A549 (cell line): ENCODE results near the gene TOR1B.
A peak's percentile ranks its signal among the peaks of the same experiment; 100 is the strongest.

Experiments used
- CEBPB ChIP-seq, 2 experiments: fragments of >200 bp in 1 of 2; sonication (Bioruptor Twin) in 1 of 2; formaldehyde crosslinking in 1 of 2; IDR thresholded peaks; 2 replicates each; pipeline ENCODE4 v1.6.1; 2012 to 2016
- CTCF ChIP-seq: fragments of >200 bp; sonication (Bioruptor Twin); formaldehyde crosslinking; IDR thresholded peaks from 3 replicates; pipeline ENCODE4 v1.5.1; 2016
- EP300 ChIP-seq, 2 experiments: fragments of >200 bp; sonication (Bioruptor Twin); formaldehyde crosslinking; IDR thresholded peaks; 2 replicates in 1 of 2; 3 replicates in 1 of 2; pipeline ENCODE4 v1.6.1; 2016 to 2017
- KDM1A ChIP-seq: fragments of 200-600 bp; sonication (generic); IDR thresholded peaks from 2 replicates; pipeline ENCODE4 v1.6.1; 2016; ENCODE audit warnings: low read depth, mild to moderate bottlenecking
- MAFK ChIP-seq: fragments of 450-650 bp; IDR thresholded peaks from 2 replicates; pipeline ENCODE4 v1.6.1; 2014; ENCODE audit not compliant: partially characterized antibody
- MAX ChIP-seq: IDR thresholded peaks from 2 replicates; pipeline ENCODE4 v1.6.1; 2012
- POLR2AphosphoS2 ChIP-seq: conservative IDR thresholded peaks from 2 replicates; pipeline ENCODE4 v1.6.1; 2012; ENCODE audit warnings: low read length, improper control_type of control experiment, inconsistent platforms
- RFX5 ChIP-seq: fragments of 450-650 bp; IDR thresholded peaks from 2 replicates; pipeline ENCODE4 v1.7.1; 2014; ENCODE audit warnings: antibody characterized with exemption, mild to moderate bottlenecking, moderate library complexity
- TF ChIP-seq, protein P1 (sequence below): IDR thresholded peaks from 2 replicates; pipeline ENCODE4 v1.6.1; 2012; ENCODE audit warnings: low read depth, borderline replicate concordance
- TF ChIP-seq, protein P2 (sequence below): fragments of >200 bp; sonication (Bioruptor Twin); formaldehyde crosslinking; IDR thresholded peaks from 3 replicates; pipeline ENCODE4 v1.6.1; 2016

DNA sequence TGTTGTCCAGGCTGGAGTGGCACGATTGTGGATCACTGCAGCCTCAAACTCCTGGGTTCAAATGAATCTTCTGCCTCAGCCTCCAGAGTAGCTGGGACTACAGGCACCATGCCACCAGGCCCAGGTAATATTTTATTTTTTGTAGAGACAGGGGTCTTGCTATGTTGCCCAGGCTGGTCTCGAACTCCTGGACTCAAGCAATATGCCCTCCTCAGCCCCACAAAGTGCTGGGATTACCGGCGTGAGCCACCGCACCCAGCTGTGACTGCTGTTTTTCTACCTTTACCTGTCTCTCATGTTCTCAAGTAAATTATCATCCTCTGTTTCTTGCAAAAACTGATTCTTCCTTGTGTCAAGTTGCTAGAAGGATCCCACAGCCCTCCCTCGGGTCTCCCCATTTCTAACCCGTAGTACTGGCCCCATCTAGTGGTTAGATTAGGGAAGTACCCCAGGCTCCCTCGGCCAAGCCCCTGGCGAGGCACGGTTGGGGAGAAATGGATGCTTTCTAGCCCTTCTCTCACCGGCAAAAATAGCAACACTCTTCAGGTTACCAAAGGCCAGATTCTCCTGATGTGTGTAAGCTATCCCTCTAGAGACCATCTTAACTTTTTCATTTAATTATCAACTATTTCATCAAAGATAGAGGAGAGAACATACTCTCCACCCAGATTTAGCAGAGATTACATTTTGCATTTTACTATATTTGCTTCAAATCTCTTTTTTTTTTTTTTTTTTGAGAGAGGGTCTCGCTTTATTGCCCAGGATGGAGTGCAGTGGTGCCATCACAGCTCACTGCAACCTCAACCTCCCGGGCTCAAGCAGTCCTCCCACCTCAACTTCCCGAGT is 19.2 kb upstream of the TOR1B start:
- TF ChIP-seq CTCF: peak; percentile 95
- TF ChIP-seq, protein P1, sequence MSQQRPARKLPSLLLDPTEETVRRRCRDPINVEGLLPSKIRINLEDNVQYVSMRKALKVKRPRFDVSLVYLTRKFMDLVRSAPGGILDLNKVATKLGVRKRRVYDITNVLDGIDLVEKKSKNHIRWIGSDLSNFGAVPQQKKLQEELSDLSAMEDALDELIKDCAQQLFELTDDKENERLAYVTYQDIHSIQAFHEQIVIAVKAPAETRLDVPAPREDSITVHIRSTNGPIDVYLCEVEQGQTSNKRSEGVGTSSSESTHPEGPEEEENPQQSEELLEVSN: no peak
- no peak for TF ChIP-seq EP300 (IDR thresholded peaks at IDR 0.05)
- TF ChIP-seq KDM1A: no peak
- TF ChIP-seq, protein P2, sequence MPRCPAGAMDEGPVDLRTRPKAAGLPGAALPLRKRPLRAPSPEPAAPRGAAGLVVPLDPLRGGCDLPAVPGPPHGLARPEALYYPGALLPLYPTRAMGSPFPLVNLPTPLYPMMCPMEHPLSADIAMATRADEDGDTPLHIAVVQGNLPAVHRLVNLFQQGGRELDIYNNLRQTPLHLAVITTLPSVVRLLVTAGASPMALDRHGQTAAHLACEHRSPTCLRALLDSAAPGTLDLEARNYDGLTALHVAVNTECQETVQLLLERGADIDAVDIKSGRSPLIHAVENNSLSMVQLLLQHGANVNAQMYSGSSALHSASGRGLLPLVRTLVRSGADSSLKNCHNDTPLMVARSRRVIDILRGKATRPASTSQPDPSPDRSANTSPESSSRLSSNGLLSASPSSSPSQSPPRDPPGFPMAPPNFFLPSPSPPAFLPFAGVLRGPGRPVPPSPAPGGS: no peak
- no peak for TF ChIP-seq RFX5
- no peak for TF ChIP-seq MAFK
- TF ChIP-seq MAX: no peak
- no peak for TF ChIP-seq POLR2AphosphoS2
- TF ChIP-seq CEBPB (IDR thresholded peaks at IDR 0.05): no peak
